GM12891 (cell line): Measurements from ENCODE around the gene RAP1GDS1.

Source experiments
- POLR2A ChIP-seq: IDR thresholded peaks from 2 replicates; pipeline ENCODE4 v1.6.1; 2011; ENCODE audit warnings: low read depth, low read length, control low read depth
- POLR2AphosphoS5 ChIP-seq: IDR thresholded peaks from 2 replicates; pipeline ENCODE4 v1.6.1; 2011; ENCODE audit warnings: low read depth, low read length, control low read depth
- SPI1 ChIP-seq: IDR thresholded peaks from 2 replicates; pipeline ENCODE4 v1.6.1; 2011; ENCODE audit warnings: low read depth, low read length, control low read depth
- TAF1 ChIP-seq: IDR thresholded peaks from 2 replicates; pipeline ENCODE4 v1.6.1; 2011; ENCODE audit warnings: low read depth, low read length, control low read depth

DNA sequence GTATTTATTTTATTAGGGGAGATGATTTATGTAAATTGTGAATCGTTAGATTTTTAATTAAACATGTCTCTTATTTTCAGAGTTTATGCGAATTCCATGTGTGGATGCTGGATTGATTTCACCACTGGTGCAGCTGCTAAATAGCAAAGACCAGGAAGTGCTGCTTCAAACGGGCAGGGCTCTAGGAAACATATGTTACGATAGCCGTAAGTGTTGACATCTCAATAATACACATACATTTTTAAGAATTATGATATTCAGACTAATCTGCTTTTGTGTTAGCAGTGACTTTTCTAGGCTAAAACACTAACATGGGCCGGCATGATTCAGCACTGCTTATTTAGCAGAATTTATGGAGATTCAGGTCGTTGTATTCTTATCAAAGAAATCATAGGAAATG, 91.2 kb downstream of the RAP1GDS1 start:
- TF ChIP-seq POLR2A (no peak), TAF1 (no peak), POLR2AphosphoS5 (no peak), SPI1 (no peak)
